Liver (tissue), 9 donors: ENCODE data around the gene USP30. TPM values are rescaled to one million over a fixed set of nuclear protein-coding genes. Genes with fewer than 3 reads are reported as not detected.

Experiments used
- DNase-seq: peaks from one replicate; pipeline ENCODE4 v3.0.0-alpha.2; 2017; ENCODE audit warnings: low spot score
- H3K27ac ChIP-seq, 2 donors: one replicate each; pipeline ENCODE4 v1.7.0; 2013; ENCODE audit warnings: inconsistent platforms in 2 of 2, low read length in 2 of 2, control low read depth in 1 of 2, low read depth in 1 of 2, mild to moderate bottlenecking in 1 of 2
- H3K27me3 ChIP-seq, 4 donors: one replicate each; pipeline versions ENCODE4 v1.6.1 to v1.7.0; 2013; ENCODE audit warnings: low read length in 3 of 4, inconsistent platforms in 1 of 4, mild to moderate bottlenecking in 1 of 4, moderate library complexity in 1 of 4; ENCODE audit not compliant: control insufficient read depth in 4 of 4, insufficient read depth in 4 of 4
- H3K36me3 ChIP-seq, 4 donors: one replicate each; pipeline versions ENCODE4 v1.6.1 to v1.7.0; 2013; ENCODE audit warnings: low read length in 3 of 4, mild to moderate bottlenecking in 3 of 4, low read depth in 1 of 4, moderate library complexity in 1 of 4; ENCODE audit not compliant: control insufficient read depth in 4 of 4, insufficient read depth in 3 of 4
- H3K4me1 ChIP-seq, 4 donors: one replicate each; pipeline versions ENCODE4 v1.6.1 to v1.7.0; 2013; ENCODE audit warnings: low read length in 3 of 4, mild to moderate bottlenecking in 3 of 4, moderate library complexity in 1 of 4; ENCODE audit not compliant: control insufficient read depth in 4 of 4, insufficient read depth in 4 of 4
- H3K4me3 ChIP-seq, 3 donors: one replicate each; pipeline versions ENCODE4 v1.6.1 to v1.7.0; 2013; ENCODE audit warnings: low read length in 3 of 3, control low read depth in 1 of 3, low read depth in 1 of 3, mild to moderate bottlenecking in 1 of 3
- H3K9ac ChIP-seq, 2 donors: one replicate each; pipeline ENCODE4 v1.7.0; 2013; ENCODE audit warnings: low read length in 2 of 2, mild to moderate bottlenecking in 2 of 2, moderate library complexity in 2 of 2, control low read depth in 1 of 2, low read depth in 1 of 2
- H3K9me3 ChIP-seq, 4 donors: one replicate each; pipeline versions ENCODE4 v1.6.1 to v1.7.0; 2013; ENCODE audit warnings: low read length in 3 of 4; ENCODE audit not compliant: control insufficient read depth in 4 of 4
- EGR1 ChIP-seq, 2 donors: IDR thresholded peaks; 2 replicates each; pipeline ENCODE4 v1.6.1; 2016 to 2018; ENCODE audit warnings: antibody characterized with exemption in 2 of 2, low read depth in 2 of 2
- FOXA1 ChIP-seq: IDR thresholded peaks from 2 replicates; pipeline ENCODE4 v1.6.1; 2016; ENCODE audit warnings: antibody characterized with exemption
- FOXA2 ChIP-seq: IDR thresholded peaks from 2 replicates; pipeline ENCODE4 v1.6.1; 2016; ENCODE audit warnings: antibody characterized with exemption
- GABPA ChIP-seq, 2 donors: IDR thresholded peaks in 1 of 2; conservative IDR thresholded peaks in 1 of 2; 2 replicates each; pipeline ENCODE4 v1.6.1; 2016; ENCODE audit warnings: antibody characterized with exemption in 2 of 2, mild to moderate bottlenecking in 1 of 2, moderate library complexity in 1 of 2
- HNF4G ChIP-seq: IDR thresholded peaks from 2 replicates; pipeline ENCODE4 v1.6.1; 2016; ENCODE audit warnings: antibody characterized with exemption
- JUND ChIP-seq, 2 donors: IDR thresholded peaks; 2 replicates each; pipeline ENCODE4 v1.6.1; 2016; ENCODE audit warnings: antibody characterized with exemption in 2 of 2
- MAX ChIP-seq: IDR thresholded peaks from 2 replicates; pipeline ENCODE4 v1.6.1; 2016; ENCODE audit warnings: antibody characterized with exemption
- NR2F2 ChIP-seq: IDR thresholded peaks from 2 replicates; pipeline ENCODE4 v1.6.1; 2016; ENCODE audit warnings: antibody characterized with exemption
- RAD21 ChIP-seq, 2 donors: IDR thresholded peaks; 2 replicates each; pipeline ENCODE4 v1.6.1; 2016; ENCODE audit warnings: antibody characterized with exemption in 2 of 2, mild to moderate bottlenecking in 2 of 2
- RXRA ChIP-seq, 2 donors: IDR thresholded peaks; 2 replicates each; pipeline ENCODE4 v1.6.1; 2017 to 2018; ENCODE audit warnings: antibody characterized with exemption in 2 of 2, mild to moderate bottlenecking in 1 of 2
- SP1 ChIP-seq: IDR thresholded peaks from 2 replicates; pipeline ENCODE4 v1.6.1; 2018; ENCODE audit warnings: antibody characterized with exemption, mild to moderate bottlenecking
- TAF1 ChIP-seq: conservative IDR thresholded peaks from 2 replicates; pipeline ENCODE4 v1.6.1; 2016; ENCODE audit warnings: antibody characterized with exemption, mild to moderate bottlenecking
- YY1 ChIP-seq: IDR thresholded peaks from 2 replicates; pipeline ENCODE4 v1.6.1; 2016; ENCODE audit warnings: antibody characterized with exemption, mild to moderate bottlenecking
- ZBTB33 ChIP-seq: IDR thresholded peaks from 2 replicates; pipeline ENCODE4 v1.6.1; 2016; ENCODE audit warnings: antibody characterized with exemption
- WGBS: extraction: QIAGEN DNeasy Blood & Tissue Kit; methylation state at CpG from one replicate; pipeline ENCODE4 v1.1.7; 2013; 5-methylcytosine and 5-hydroxymethylcytosine counted together
- polyA plus RNA-seq, 2 donors: library from polyadenylated mRNA; stranded (reverse) in 1 of 2; unstranded in 1 of 2; fragments of 200-250 nt in 1 of 2; fragments of >200 nt in 1 of 2; fragmentation: Nextera tagmentation in 1 of 2; extraction: Ambion mirVana in 1 of 2; gene quantifications; one replicate each; pipeline versions ENCODE4 v1.2.1 to v1.2.3, GENCODE V29; 2013 to 2015
- total RNA-seq, 2 donors: library from RNA; depleted of rRNA; stranded (reverse); fragments of >200 nt; gene quantifications; one replicate each; pipeline ENCODE4 v1.2.3, GENCODE V29; 2014
- TF ChIP-seq, protein P1 (sequence below): fragments of 150-350 bp; IDR thresholded peaks from 2 replicates; pipeline ENCODE4 v1.5.1; 2017; ENCODE audit warnings: improper control_type of control experiment, low read depth, low read length; ENCODE audit not compliant: missing input control
- TF ChIP-seq, protein P2 (sequence below): IDR thresholded peaks from 2 replicates; pipeline ENCODE4 v1.6.1; 2016; ENCODE audit warnings: antibody characterized with exemption, mild to moderate bottlenecking
- TF ChIP-seq, protein P3 (sequence below): IDR thresholded peaks from 2 replicates; pipeline ENCODE4 v1.6.1; 2016; ENCODE audit warnings: antibody characterized with exemption
- donor health status: healthy.
- donor health status: healthy.
- donor health status: healthy.
- donor health status: healthy.
- donor health status: healthy.

Gene USP30
- total and polyA plus RNA-seq, 4 donors = 6.4 to 12.1 (median 9.4) TPM

DNA sequence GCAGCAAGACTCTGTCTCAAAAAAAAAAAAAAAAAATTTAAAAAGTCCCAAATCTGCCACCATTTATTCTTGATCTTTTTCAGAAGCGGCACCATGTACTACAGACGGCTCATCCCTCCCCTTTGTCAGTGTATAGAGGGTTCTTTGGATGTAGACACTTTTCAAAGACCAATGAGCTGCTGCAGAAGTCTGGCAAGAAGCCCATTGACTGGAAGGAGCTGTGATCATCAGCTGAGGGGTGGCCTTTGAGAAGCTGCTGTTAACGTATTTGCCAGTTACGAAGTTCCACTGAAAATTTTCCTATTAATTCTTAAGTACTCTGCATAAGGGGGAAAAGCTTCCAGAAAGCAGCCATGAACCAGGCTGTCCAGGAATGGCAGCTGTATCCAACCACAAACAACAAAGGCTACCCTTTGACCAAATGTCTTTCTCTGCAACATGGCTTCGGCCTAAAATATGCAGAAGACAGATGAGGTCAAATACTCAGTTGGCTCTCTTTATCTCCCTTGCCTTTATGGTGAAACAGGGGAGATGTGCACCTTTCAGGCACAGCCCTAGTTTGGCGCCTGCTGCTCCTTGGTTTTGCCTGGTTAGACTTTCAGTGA is 57.5 kb downstream of the USP30 start:
- H3K27me3 ChIP-seq = no peaks in the 10 kb centered on the region
- WGBS = 90% methylated on average over 6 of the region's 6 CpGs
- peak overlapping the region in 1 of 2 donors; percentile 19 for H3K27ac ChIP-seq
- H3K9ac ChIP-seq = no peak overlapping the region
- no peak for TF ChIP-seq RAD21 (IDR thresholded peaks at IDR 0.05)
- TF ChIP-seq FOXA1 = no peak
- no peak for TF ChIP-seq ZBTB33
- TF ChIP-seq SP1 = no peak
- no peak for TF ChIP-seq RXRA (IDR thresholded peaks at IDR 0.05)
- no peak for TF ChIP-seq EGR1 (IDR thresholded peaks at IDR 0.05; ENCODE audit: low read depth in 2 of 2)
- no peak for TF ChIP-seq HNF4G
- TF ChIP-seq JUND (IDR thresholded peaks at IDR 0.05) = no peak
- TF ChIP-seq YY1 = no peak
- TF ChIP-seq, protein P1, sequence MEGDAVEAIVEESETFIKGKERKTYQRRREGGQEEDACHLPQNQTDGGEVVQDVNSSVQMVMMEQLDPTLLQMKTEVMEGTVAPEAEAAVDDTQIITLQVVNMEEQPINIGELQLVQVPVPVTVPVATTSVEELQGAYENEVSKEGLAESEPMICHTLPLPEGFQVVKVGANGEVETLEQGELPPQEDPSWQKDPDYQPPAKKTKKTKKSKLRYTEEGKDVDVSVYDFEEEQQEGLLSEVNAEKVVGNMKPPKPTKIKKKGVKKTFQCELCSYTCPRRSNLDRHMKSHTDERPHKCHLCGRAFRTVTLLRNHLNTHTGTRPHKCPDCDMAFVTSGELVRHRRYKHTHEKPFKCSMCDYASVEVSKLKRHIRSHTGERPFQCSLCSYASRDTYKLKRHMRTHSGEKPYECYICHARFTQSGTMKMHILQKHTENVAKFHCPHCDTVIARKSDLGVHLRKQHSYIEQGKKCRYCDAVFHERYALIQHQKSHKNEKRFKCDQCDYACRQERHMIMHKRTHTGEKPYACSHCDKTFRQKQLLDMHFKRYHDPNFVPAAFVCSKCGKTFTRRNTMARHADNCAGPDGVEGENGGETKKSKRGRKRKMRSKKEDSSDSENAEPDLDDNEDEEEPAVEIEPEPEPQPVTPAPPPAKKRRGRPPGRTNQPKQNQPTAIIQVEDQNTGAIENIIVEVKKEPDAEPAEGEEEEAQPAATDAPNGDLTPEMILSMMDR = no peak
- no peak for TF ChIP-seq MAX
- no peak for TF ChIP-seq FOXA2
- TF ChIP-seq TAF1 = no peak
- TF ChIP-seq, protein P2, sequence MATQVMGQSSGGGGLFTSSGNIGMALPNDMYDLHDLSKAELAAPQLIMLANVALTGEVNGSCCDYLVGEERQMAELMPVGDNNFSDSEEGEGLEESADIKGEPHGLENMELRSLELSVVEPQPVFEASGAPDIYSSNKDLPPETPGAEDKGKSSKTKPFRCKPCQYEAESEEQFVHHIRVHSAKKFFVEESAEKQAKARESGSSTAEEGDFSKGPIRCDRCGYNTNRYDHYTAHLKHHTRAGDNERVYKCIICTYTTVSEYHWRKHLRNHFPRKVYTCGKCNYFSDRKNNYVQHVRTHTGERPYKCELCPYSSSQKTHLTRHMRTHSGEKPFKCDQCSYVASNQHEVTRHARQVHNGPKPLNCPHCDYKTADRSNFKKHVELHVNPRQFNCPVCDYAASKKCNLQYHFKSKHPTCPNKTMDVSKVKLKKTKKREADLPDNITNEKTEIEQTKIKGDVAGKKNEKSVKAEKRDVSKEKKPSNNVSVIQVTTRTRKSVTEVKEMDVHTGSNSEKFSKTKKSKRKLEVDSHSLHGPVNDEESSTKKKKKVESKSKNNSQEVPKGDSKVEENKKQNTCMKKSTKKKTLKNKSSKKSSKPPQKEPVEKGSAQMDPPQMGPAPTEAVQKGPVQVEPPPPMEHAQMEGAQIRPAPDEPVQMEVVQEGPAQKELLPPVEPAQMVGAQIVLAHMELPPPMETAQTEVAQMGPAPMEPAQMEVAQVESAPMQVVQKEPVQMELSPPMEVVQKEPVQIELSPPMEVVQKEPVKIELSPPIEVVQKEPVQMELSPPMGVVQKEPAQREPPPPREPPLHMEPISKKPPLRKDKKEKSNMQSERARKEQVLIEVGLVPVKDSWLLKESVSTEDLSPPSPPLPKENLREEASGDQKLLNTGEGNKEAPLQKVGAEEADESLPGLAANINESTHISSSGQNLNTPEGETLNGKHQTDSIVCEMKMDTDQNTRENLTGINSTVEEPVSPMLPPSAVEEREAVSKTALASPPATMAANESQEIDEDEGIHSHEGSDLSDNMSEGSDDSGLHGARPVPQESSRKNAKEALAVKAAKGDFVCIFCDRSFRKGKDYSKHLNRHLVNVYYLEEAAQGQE = no peak
- TF ChIP-seq GABPA (IDR thresholded peaks at IDR 0.05 in 1 of 2, conservative IDR thresholded peaks at IDR 0.05 in 1 of 2) = no peak
- TF ChIP-seq, protein P3, sequence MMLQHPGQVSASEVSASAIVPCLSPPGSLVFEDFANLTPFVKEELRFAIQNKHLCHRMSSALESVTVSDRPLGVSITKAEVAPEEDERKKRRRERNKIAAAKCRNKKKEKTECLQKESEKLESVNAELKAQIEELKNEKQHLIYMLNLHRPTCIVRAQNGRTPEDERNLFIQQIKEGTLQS = no peak
- no peak for TF ChIP-seq NR2F2
- H3K4me1 ChIP-seq = peaks cover 7 to 41% (median 38%) of the 10 kb centered on the region in 4 donors
- H3K4me3 ChIP-seq = no peak overlapping the region
- H3K9me3 ChIP-seq = no peaks in the 10 kb centered on the region
- H3K36me3 ChIP-seq = peaks cover 0 to 16% (median 8%) of the 10 kb centered on the region in 4 donors
- DNase-seq = no peak
